Peyer's patch (tissue), 4 donors: Measurements from ENCODE around the gene BRD9.
"Not testable (repeated sequence)": the region's sequence is repeated elsewhere in the genome, so short reads cannot be mapped to it uniquely, and the experiment has no call there.

Source experiments
- POLR2A ChIP-seq, 2 donors: fragments of 450-650 bp; IDR thresholded peaks; one replicate each; pipeline ENCODE4 v1.5.1; 2017; ENCODE audit warnings: antibody characterized with exemption in 2 of 2, mild to moderate bottlenecking in 2 of 2, moderate library complexity in 2 of 2
- TF ChIP-seq, protein P1 (sequence below), 6 experiments: fragments of 450-650 bp in 4 of 6; fragments of 200-600 bp in 2 of 6; sonication (generic) in 1 of 6; IDR thresholded peaks; one replicate each; pipeline ENCODE4 v1.5.1; 2017 to 2019; ENCODE audit warnings: antibody characterized with exemption in 6 of 6, mild to moderate bottlenecking in 3 of 6, moderate library complexity in 1 of 6

DNA sequence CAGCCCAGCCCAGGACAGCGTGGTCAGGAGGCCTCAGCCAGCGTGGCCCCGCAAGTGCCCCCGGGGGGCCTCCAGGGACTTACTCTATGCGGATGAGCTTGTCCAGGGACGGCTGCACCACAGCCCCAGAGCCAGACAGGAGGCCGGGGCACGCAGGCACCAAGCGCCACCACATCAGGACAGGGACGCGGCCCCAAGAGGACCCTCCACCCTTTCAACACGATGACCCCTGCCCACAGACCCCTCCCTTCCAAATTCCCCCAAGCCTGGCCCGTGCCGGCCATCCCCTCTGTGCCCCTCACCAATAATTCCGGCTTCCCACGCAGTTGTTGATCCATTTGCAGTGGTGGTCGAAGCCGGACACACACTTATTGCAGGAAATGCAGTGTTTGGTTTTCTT, 45.4 kb downstream of the BRD9 start:
- TF ChIP-seq POLR2A (IDR thresholded peaks at IDR 0.05), result not testable (repeated sequence)
- TF ChIP-seq, protein P1, sequence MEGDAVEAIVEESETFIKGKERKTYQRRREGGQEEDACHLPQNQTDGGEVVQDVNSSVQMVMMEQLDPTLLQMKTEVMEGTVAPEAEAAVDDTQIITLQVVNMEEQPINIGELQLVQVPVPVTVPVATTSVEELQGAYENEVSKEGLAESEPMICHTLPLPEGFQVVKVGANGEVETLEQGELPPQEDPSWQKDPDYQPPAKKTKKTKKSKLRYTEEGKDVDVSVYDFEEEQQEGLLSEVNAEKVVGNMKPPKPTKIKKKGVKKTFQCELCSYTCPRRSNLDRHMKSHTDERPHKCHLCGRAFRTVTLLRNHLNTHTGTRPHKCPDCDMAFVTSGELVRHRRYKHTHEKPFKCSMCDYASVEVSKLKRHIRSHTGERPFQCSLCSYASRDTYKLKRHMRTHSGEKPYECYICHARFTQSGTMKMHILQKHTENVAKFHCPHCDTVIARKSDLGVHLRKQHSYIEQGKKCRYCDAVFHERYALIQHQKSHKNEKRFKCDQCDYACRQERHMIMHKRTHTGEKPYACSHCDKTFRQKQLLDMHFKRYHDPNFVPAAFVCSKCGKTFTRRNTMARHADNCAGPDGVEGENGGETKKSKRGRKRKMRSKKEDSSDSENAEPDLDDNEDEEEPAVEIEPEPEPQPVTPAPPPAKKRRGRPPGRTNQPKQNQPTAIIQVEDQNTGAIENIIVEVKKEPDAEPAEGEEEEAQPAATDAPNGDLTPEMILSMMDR (IDR thresholded peaks at IDR 0.05), result not testable (repeated sequence)
